ENCODE data around the gene MYO18B. TPM values are rescaled to one million over a fixed set of nuclear protein-coding genes. Genes with fewer than 3 reads are reported as not detected.

The MYO18B gene
- total RNA-seq, 2 experiments from 2014 or later, result 0.53 to 0.58 TPM

GRCh38 chr22:26047516-26047915 lies 305.5 kb downstream of the MYO18B start:
- Mint-ChIP-seq H3K36me3 (ENCODE audit: low read depth) (no peaks in the 10 kb centered on the region), H3K27ac (no peak overlapping the region), H3K9me3 (ENCODE audit: low read depth) (no peaks in the 10 kb centered on the region), H3K4me1 (no peaks in the 10 kb centered on the region), H3K27me3 (peaks cover 23% of the 10 kb centered on the region), H3K4me3 (no peak overlapping the region)
- ATAC-seq (no peak), DNase-seq (no peak)
- intact Hi-C loops (cut with DNase I, micrococcal nuclease), result no loop called here
- CTCF ChIA-PET, result no interaction called here
- POLR2A ChIA-PET, result no interaction called here

- no peaks in the 10 kb centered on the region for H3K9me3 Mint-ChIP-seq (ENCODE audit: low read depth)
- ChIA-PET CTCF (no interaction called here), POLR2A (no interaction called here)
- H3K27ac Mint-ChIP-seq, result no peak overlapping the region
- no peaks in the 10 kb centered on the region for H3K36me3 Mint-ChIP-seq (ENCODE audit: low read depth)
- H3K4me1 Mint-ChIP-seq, result no peaks in the 10 kb centered on the region
- H3K4me3 Mint-ChIP-seq, result no peak overlapping the region
- intact Hi-C loops (cut with DNase I, micrococcal nuclease), result no loop called here
- no peak for ATAC-seq
- H3K27me3 Mint-ChIP-seq, result peaks cover 24% of the 10 kb centered on the region
- no peak for DNase-seq
Measured at GRCh38 chr22:26047920-26048319, 305.9 kb downstream of the MYO18B start.

- Mint-ChIP-seq H3K4me3 (no peak overlapping the region), H3K27ac (no peak overlapping the region), H3K9me3 (ENCODE audit: low read depth) (no peaks in the 10 kb centered on the region), H3K27me3 (peaks cover 25% of the 10 kb centered on the region), H3K36me3 (ENCODE audit: low read depth) (no peaks in the 10 kb centered on the region), H3K4me1 (no peaks in the 10 kb centered on the region)
- DNase-seq (no peak), ATAC-seq (no peak)
- POLR2A ChIA-PET, result no interaction called here
- intact Hi-C loops (cut with DNase I, micrococcal nuclease), result no loop called here
- CTCF ChIA-PET, result no interaction called here
Measured at GRCh38 chr22:26050079-26050478, 308.1 kb downstream of the MYO18B start.

- ATAC-seq, result no peak
- DNase-seq, result no peak
- ChIA-PET CTCF (no interaction called here), POLR2A (no interaction called here)
- Mint-ChIP-seq H3K27ac (no peak overlapping the region), H3K4me1 (no peaks in the 10 kb centered on the region), H3K4me3 (no peak overlapping the region), H3K27me3 (peaks cover 25% of the 10 kb centered on the region), H3K9me3 (ENCODE audit: low read depth) (no peaks in the 10 kb centered on the region), H3K36me3 (ENCODE audit: low read depth) (no peaks in the 10 kb centered on the region)
- intact Hi-C loops (cut with DNase I, micrococcal nuclease), result no loop called here
Measured at GRCh38 chr22:26053737-26054316, 311.8 kb downstream of the MYO18B start.

- no peaks in the 10 kb centered on the region for H3K9me3 Mint-ChIP-seq (ENCODE audit: low read depth)
- ChIA-PET POLR2A (no interaction called here), CTCF (no interaction called here)
- no peak for ATAC-seq
- H3K4me1 Mint-ChIP-seq, result no peaks in the 10 kb centered on the region
- H3K27me3 Mint-ChIP-seq, result peaks cover 21% of the 10 kb centered on the region
- no peak overlapping the region for H3K27ac Mint-ChIP-seq
- intact Hi-C loops (cut with DNase I, micrococcal nuclease), result no loop called here
- no peak for DNase-seq
- H3K36me3 Mint-ChIP-seq (ENCODE audit: low read depth), result no peaks in the 10 kb centered on the region
- no peak overlapping the region for H3K4me3 Mint-ChIP-seq
Measured at GRCh38 chr22:26054841-26055605, 313.0 kb downstream of the MYO18B start.

- peaks cover 21% of the 10 kb centered on the region for H3K27me3 Mint-ChIP-seq
- intact Hi-C loops (cut with DNase I, micrococcal nuclease), result no loop called here
- H3K4me1 Mint-ChIP-seq, result no peaks in the 10 kb centered on the region
- H3K4me3 Mint-ChIP-seq, result no peak overlapping the region
- no peaks in the 10 kb centered on the region for H3K9me3 Mint-ChIP-seq (ENCODE audit: low read depth)
- CTCF ChIA-PET, result no interaction called here
- ATAC-seq (no peak), DNase-seq (no peak)
- no peaks in the 10 kb centered on the region for H3K36me3 Mint-ChIP-seq (ENCODE audit: low read depth)
- POLR2A ChIA-PET, result no interaction called here
- H3K27ac Mint-ChIP-seq, result no peak overlapping the region
Measured at GRCh38 chr22:26055693-26056092, 313.7 kb downstream of the MYO18B start.

GRCh38 chr22:26056455-26057200 lies 314.6 kb downstream of the MYO18B start:
- Mint-ChIP-seq H3K4me1 (no peaks in the 10 kb centered on the region), H3K4me3 (no peak overlapping the region), H3K36me3 (ENCODE audit: low read depth) (no peaks in the 10 kb centered on the region), H3K9me3 (ENCODE audit: low read depth) (no peaks in the 10 kb centered on the region), H3K27me3 (peaks cover 18% of the 10 kb centered on the region), H3K27ac (no peak overlapping the region)
- intact Hi-C loops (cut with DNase I, micrococcal nuclease), result no loop called here
- CTCF ChIA-PET, result no interaction called here
- POLR2A ChIA-PET, result no interaction called here
- DNase-seq (no peak), ATAC-seq (no peak)

- Mint-ChIP-seq H3K4me3 (no peak overlapping the region), H3K9me3 (ENCODE audit: low read depth) (no peaks in the 10 kb centered on the region), H3K27ac (no peak overlapping the region), H3K27me3 (peaks cover 11% of the 10 kb centered on the region), H3K36me3 (ENCODE audit: low read depth) (no peaks in the 10 kb centered on the region), H3K4me1 (no peaks in the 10 kb centered on the region)
- POLR2A ChIA-PET, result no interaction called here
- ATAC-seq, result no peak
- CTCF ChIA-PET, result no interaction called here
- DNase-seq, result no peak
- intact Hi-C loops (cut with DNase I, micrococcal nuclease), result no loop called here
Measured at GRCh38 chr22:26057731-26058130, 315.7 kb downstream of the MYO18B start.

GRCh38 chr22:26064048-26064447 lies 322.1 kb downstream of the MYO18B start:
- no peak overlapping the region for H3K4me3 Mint-ChIP-seq
- DNase-seq (no peak), ATAC-seq (no peak)
- intact Hi-C loops (cut with DNase I, micrococcal nuclease), result no loop called here
- H3K4me1 Mint-ChIP-seq, result no peaks in the 10 kb centered on the region
- ChIA-PET CTCF (no interaction called here), POLR2A (no interaction called here)
- H3K27ac Mint-ChIP-seq, result no peak overlapping the region
- no peaks in the 10 kb centered on the region for H3K9me3 Mint-ChIP-seq (ENCODE audit: low read depth)
- no peaks in the 10 kb centered on the region for H3K36me3 Mint-ChIP-seq (ENCODE audit: low read depth)
- H3K27me3 Mint-ChIP-seq, result peaks cover 8% of the 10 kb centered on the region

GRCh38 chr22:26065847-26066246 lies 323.9 kb downstream of the MYO18B start:
- Mint-ChIP-seq H3K9me3 (ENCODE audit: low read depth) (no peaks in the 10 kb centered on the region), H3K27me3 (peaks cover 10% of the 10 kb centered on the region), H3K4me3 (no peak overlapping the region), H3K27ac (no peak overlapping the region), H3K4me1 (no peaks in the 10 kb centered on the region), H3K36me3 (ENCODE audit: low read depth) (no peaks in the 10 kb centered on the region)
- ChIA-PET CTCF (interaction anchor here (0.5 kb wide), 1 partner anchor 348 kb away, joined by 3 read pairs; no protein-coding TSS in a partner anchor), POLR2A (no interaction called here)
- DNase-seq (no peak), ATAC-seq (no peak)
- intact Hi-C loops (cut with DNase I, micrococcal nuclease), result no loop called here

- Mint-ChIP-seq H3K27ac (no peak overlapping the region), H3K36me3 (ENCODE audit: low read depth) (no peaks in the 10 kb centered on the region), H3K4me1 (no peaks in the 10 kb centered on the region), H3K4me3 (no peak overlapping the region), H3K27me3 (peaks cover 10% of the 10 kb centered on the region), H3K9me3 (ENCODE audit: low read depth) (no peaks in the 10 kb centered on the region)
- intact Hi-C loops (cut with DNase I, micrococcal nuclease), result no loop called here
- ChIA-PET CTCF (no interaction called here), POLR2A (no interaction called here)
- ATAC-seq, result no peak
- peak; percentile 5 for DNase-seq
Measured at GRCh38 chr22:26066534-26066933, 324.5 kb downstream of the MYO18B start.

- intact Hi-C loops (cut with DNase I, micrococcal nuclease), result no loop called here
- CTCF ChIA-PET, result interaction anchor here (0.6 kb wide), 1 partner anchor 561 kb away, joined by 3 read pairs; no protein-coding TSS in a partner anchor
- no peak overlapping the region for H3K4me3 Mint-ChIP-seq
- POLR2A ChIA-PET, result no interaction called here
- H3K27me3 Mint-ChIP-seq, result peaks cover 4% of the 10 kb centered on the region
- no peaks in the 10 kb centered on the region for H3K4me1 Mint-ChIP-seq
- ATAC-seq (no peak), DNase-seq (no peak)
- no peaks in the 10 kb centered on the region for H3K36me3 Mint-ChIP-seq (ENCODE audit: low read depth)
- H3K27ac Mint-ChIP-seq, result no peak overlapping the region
- H3K9me3 Mint-ChIP-seq (ENCODE audit: low read depth), result no peaks in the 10 kb centered on the region
Measured at GRCh38 chr22:26068571-26068970, 326.6 kb downstream of the MYO18B start.
